HT-29 (cell line): ENCODE measurements around the gene C4orf36. TPM values are rescaled to one million over a fixed set of nuclear protein-coding genes. Genes with fewer than 3 reads are reported as not detected.
A peak's percentile ranks its signal among the peaks of the same experiment; 100 is the strongest.
"Not testable (repeated sequence)": the region's sequence is repeated elsewhere in the genome, so short reads cannot be mapped to it uniquely, and the experiment has no call there.

Source experiments
- DNase-seq: peaks from one replicate; pipeline ENCODE4 v3.0.0-alpha.2; 2015; ENCODE audit warnings: low spot score
- total RNA-seq: library from RNA; depleted of rRNA; stranded (reverse); fragments of >200 nt; shearing (Covaris generic); gene quantifications from 2 replicates; pipeline ENCODE4 v1.2.3, GENCODE V29; 2014

Gene C4orf36
- total RNA-seq, 1 experiment from 2014 or later, result 0.41 TPM

GRCh38 chr4:86917212-86918039 lies 25.2 kb upstream of the C4orf36 start:
- no peak for DNase-seq

GRCh38 chr4:86916392-86916791 lies 24.2 kb upstream of the C4orf36 start:
- DNase-seq, result no peak

GRCh38 chr4:86910820-86911684 lies 18.8 kb upstream of the C4orf36 start:
- DNase-seq, result no peak

GRCh38 chr4:86910369-86910768 lies 18.1 kb upstream of the C4orf36 start:
- DNase-seq, result no peak

- no peak for DNase-seq
Observed at GRCh38 chr4:86909546-86910295, 17.5 kb upstream of the C4orf36 start.

GRCh38 chr4:86908251-86908657 lies 16.0 kb upstream of the C4orf36 start:
- DNase-seq, result no peak

- DNase-seq, result no peak
Observed at GRCh38 chr4:86901864-86902263, 9.6 kb upstream of the C4orf36 start.

- peak; percentile 56 for DNase-seq
Observed at GRCh38 chr4:86898562-86898961, 6.3 kb upstream of the C4orf36 start.

- DNase-seq, result no peak
Observed at GRCh38 chr4:86896596-86896995, 4.4 kb upstream of the C4orf36 start.

GRCh38 chr4:86895692-86896488 lies 3.7 kb upstream of the C4orf36 start:
- DNase-seq, result peak; percentile 83

- peak; percentile 35 for DNase-seq
Observed at GRCh38 chr4:86894455-86894854, 2.2 kb upstream of the C4orf36 start.

- DNase-seq, result no peak
Observed at GRCh38 chr4:86893136-86893535, 914 bp upstream of the C4orf36 start.

GRCh38 chr4:86892636-86892960 lies 376 bp upstream of the C4orf36 start:
- no peak for DNase-seq

GRCh38 chr4:86890790-86891189 lies 1.4 kb downstream of the C4orf36 start:
- peak; percentile 10 for DNase-seq

- DNase-seq, result no peak
Observed at GRCh38 chr4:86879641-86880040, 12.6 kb downstream of the C4orf36 start.

- no peak for DNase-seq
Observed at GRCh38 chr4:86878640-86879039, 13.6 kb downstream of the C4orf36 start.

GRCh38 chr4:86876894-86877685 lies 15.1 kb downstream of the C4orf36 start:
- no peak for DNase-seq

- DNase-seq, result not testable (repeated sequence)
Observed at GRCh38 chr4:86875436-86875835, 16.8 kb downstream of the C4orf36 start.

- no peak for DNase-seq
Observed at GRCh38 chr4:86872135-86872534, 20.1 kb downstream of the C4orf36 start.

GRCh38 chr4:86870442-86871069 lies 21.7 kb downstream of the C4orf36 start:
- no peak for DNase-seq
